ENCODE data around the gene PAFAH2. TPM values are rescaled to one million over a fixed set of nuclear protein-coding genes. Genes with fewer than 3 reads are reported as not detected.
"Not testable (repeated sequence)": the region's sequence is repeated elsewhere in the genome, so short reads cannot be mapped to it uniquely, and the experiment has no call there.

Gene PAFAH2
- total and polyA plus RNA-seq, 8 donors: 0.58 to 25.5 (median 13.0) TPM

DNA sequence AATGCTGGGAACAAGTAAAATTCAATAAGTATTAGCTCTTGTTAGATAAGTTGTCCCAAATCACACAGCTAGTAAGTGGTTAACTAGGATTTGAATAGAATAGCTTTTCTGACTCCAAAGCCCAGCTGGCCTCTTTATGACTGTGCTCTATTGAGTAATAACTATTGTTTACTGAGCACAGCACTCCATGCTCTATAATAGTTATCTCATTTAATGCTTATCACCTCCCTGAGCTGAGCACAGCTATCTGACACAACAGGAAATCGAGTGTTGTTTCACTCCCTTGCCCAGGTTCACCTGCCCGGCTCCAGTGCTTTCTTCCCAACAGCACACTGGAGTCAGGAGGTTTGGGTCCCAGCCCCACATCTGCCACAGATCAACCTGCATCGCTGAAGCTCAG, 52.9 kb downstream of the PAFAH2 start:
- 47 to 60% (median 51%) methylated on average over 3 of the region's 3 CpGs for WGBS, 5 donors

DNA sequence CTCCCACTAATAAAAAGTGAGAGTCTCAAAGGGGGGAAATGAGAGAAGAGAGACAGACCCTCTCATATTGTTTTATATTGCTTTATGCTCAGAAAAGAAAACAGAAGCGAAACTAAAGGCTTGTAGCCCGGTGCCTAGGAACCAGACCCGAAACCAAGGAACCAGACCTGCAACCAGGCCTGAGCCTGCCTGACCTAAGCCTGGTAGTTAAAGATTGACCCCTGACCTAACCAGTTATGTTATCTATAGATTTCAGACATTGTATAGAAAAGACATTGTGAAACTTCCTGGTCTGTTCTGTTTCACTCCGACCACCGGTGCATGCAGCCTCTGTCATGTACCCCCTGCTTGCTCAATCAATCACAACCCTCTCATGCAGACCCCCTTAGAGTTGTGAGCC, 54.4 kb downstream of the PAFAH2 start:
- H3K36me3 ChIP-seq; H3K27ac ChIP-seq; DNase-seq; H3K27me3 ChIP-seq; H3K4me1 ChIP-seq; intact Hi-C loops (cut with DNase I; ENCODE audit: low total_unique reads); H3K4me3 ChIP-seq: not testable (repeated sequence)
- WGBS, 5 donors: 74 to 83% (median 78%) methylated on average over 5 of the region's 5 CpGs
- peaks cover 0 to 16% (median 12%) of the 10 kb centered on the region in 4 donors for H3K9me3 ChIP-seq

More for the DNA sequence above, 52.9 kb downstream of the PAFAH2 start:
- intact Hi-C loops (cut with DNase I; ENCODE audit: low total_unique reads): no loop called here
- Histone ChIP-seq H3K9me3 (peaks cover 0 to 16% (median 12%) of the 10 kb centered on the region in 4 donors), H3K4me3 (no peak overlapping the region), H3K4me1 (no peaks in the 10 kb centered on the region), H3K36me3 (no peaks in the 10 kb centered on the region), H3K27ac (no peak overlapping the region), H3K27me3 (no peaks in the 10 kb centered on the region)
- TF ChIP-seq POLR2AphosphoS5 (IDR thresholded peaks at IDR 0.05): peak in 1 of 3 donors; percentile 38
- no peak for TF ChIP-seq EP300 (IDR thresholded peaks at IDR 0.05)
- TF ChIP-seq, protein P1, sequence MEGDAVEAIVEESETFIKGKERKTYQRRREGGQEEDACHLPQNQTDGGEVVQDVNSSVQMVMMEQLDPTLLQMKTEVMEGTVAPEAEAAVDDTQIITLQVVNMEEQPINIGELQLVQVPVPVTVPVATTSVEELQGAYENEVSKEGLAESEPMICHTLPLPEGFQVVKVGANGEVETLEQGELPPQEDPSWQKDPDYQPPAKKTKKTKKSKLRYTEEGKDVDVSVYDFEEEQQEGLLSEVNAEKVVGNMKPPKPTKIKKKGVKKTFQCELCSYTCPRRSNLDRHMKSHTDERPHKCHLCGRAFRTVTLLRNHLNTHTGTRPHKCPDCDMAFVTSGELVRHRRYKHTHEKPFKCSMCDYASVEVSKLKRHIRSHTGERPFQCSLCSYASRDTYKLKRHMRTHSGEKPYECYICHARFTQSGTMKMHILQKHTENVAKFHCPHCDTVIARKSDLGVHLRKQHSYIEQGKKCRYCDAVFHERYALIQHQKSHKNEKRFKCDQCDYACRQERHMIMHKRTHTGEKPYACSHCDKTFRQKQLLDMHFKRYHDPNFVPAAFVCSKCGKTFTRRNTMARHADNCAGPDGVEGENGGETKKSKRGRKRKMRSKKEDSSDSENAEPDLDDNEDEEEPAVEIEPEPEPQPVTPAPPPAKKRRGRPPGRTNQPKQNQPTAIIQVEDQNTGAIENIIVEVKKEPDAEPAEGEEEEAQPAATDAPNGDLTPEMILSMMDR (IDR thresholded peaks at IDR 0.05): no peak
- no peak for TF ChIP-seq POLR2A (IDR thresholded peaks at IDR 0.05)
- DNase-seq: peak in 1 of 2 donors; percentile 31

DNA sequence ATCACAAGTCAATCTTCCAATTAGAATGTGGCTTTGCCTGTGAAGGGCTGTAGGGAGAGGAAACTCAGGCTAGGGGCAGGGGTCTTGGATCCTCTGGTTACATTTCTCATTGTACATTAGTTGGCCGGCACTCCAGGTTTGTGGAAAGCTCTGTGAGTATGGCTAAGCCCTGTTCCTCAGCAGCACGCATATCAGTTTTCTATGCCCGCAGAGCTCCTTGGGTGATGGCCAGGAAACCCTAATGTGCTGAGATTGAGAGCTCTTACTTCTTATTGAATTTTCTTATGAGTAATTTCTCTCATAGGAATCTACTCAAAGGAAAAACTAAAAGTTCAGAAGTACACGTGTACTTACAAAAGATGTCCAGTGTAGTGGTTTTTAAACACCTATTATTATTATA, 60.9 kb downstream of the PAFAH2 start:
- TF ChIP-seq POLR2AphosphoS5 (IDR thresholded peaks at IDR 0.05) (no peak), POLR2A (IDR thresholded peaks at IDR 0.05) (no peak), EP300 (IDR thresholded peaks at IDR 0.05) (no peak)
- TF ChIP-seq, protein P1 (IDR thresholded peaks at IDR 0.05): no peak
- Histone ChIP-seq H3K9me3 (no peaks in the 10 kb centered on the region), H3K4me1 (no peaks in the 10 kb centered on the region), H3K4me3 (no peak overlapping the region), H3K27me3 (peaks cover 0 to 9% (median 0%) of the 10 kb centered on the region in 3 donors), H3K27ac (no peak overlapping the region), H3K36me3 (no peaks in the 10 kb centered on the region)
- no peak for DNase-seq
- intact Hi-C loops (cut with DNase I; ENCODE audit: low total_unique reads): no loop called here
- WGBS, 5 donors: 38 to 64% (median 53%) methylated on average over 4 of the region's 4 CpGs

DNA sequence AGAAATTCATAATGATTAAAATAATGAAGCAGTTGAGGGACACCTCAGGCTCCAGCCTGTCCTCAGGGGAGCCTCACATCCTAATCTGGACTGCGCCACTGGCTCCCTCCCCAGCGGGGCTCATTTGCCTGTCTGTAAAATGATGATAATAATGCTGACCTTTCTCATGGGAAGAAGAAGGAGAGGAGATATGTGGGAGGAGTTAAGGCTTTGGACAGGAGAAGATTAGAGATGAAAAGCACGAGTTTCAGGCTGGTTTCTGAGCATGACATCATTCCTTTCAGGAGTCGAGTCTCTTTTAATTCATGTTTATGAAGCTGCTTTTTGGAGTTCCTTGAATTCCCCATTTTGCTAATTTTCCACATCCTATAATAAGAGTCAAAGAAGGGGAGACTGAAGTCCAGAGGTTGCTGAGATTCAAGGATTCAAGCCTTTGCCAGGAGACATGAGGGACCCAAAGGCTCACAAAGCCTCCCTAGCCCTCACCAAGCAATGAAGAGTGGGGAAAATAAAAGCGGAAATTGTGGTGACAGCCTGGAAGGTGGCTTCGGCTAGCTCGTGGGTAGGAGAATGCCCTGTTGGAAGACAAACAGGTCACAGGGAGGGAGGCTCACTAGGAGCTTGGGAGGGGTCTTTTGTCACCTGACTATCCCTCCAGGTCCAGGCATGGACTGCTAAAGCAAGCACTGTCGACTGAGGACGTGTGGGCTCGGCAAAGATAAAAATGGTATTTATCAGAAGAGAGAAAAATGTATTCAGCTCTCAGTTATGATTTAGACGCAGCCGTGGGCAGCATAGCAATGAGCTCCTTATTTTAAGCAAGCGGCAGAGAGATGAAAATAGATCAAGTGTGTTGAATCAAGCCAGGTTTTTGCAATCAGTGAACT, 64.1 kb downstream of the PAFAH2 start:
- TF ChIP-seq POLR2A (IDR thresholded peaks at IDR 0.05) (no peak), POLR2AphosphoS5 (IDR thresholded peaks at IDR 0.05) (no peak), EP300 (IDR thresholded peaks at IDR 0.05) (no peak)
- TF ChIP-seq, protein P1 (IDR thresholded peaks at IDR 0.05): no peak
- Histone ChIP-seq H3K4me1 (no peaks in the 10 kb centered on the region), H3K9me3 (no peaks in the 10 kb centered on the region), H3K27ac (no peak overlapping the region), H3K36me3 (no peaks in the 10 kb centered on the region), H3K27me3 (peaks cover 0 to 9% (median 0%) of the 10 kb centered on the region in 3 donors), H3K4me3 (no peak overlapping the region)
- DNase-seq: no peak
- intact Hi-C loops (cut with DNase I; ENCODE audit: low total_unique reads): no loop called here
- 53 to 60% (median 59%) methylated on average over 13 of the region's 13 CpGs for WGBS, 5 donors

DNA sequence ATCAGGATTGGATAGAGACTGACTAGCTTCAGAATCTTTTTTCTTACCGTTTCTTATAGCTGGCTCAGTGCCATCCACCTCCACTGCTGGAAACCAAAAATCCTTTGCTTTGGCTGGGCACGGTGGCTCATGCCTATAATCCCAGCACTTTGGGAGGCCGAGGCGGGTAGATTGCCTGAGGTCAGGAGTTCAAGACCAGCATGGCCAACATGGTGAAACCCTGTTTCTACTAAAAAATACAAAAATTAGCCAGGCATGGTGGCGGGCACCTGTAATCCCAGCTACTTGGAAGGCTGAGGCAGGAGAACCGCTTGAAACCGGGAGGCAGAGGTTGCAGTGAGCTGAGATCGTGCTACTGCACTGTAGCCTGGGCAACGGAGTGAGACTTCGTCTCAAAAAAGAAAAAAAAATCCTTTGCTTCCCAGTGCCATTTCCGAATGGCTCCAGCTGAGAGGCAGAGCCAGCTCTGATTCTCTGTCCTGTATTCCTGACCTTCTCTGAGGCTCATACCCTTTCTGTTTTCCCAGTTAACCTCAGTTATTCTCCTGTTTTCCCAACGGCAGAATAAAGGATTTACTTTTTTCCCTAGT, 65.0 kb downstream of the PAFAH2 start:
- WGBS, 5 donors: 71 to 77% (median 73%) methylated on average over 12 of the region's 12 CpGs

More for the DNA sequence above, 65.0 kb downstream of the PAFAH2 start:
- H3K36me3 ChIP-seq; H3K4me3 ChIP-seq; DNase-seq; intact Hi-C loops (cut with DNase I; ENCODE audit: low total_unique reads); H3K4me1 ChIP-seq; H3K9me3 ChIP-seq; H3K27ac ChIP-seq; H3K27me3 ChIP-seq: not testable (repeated sequence)

Data from stomach (tissue), 9 donors.